H1 (cell line): ENCODE data around the gene KCNQ1. TPM values are rescaled to one million over a fixed set of nuclear protein-coding genes. Genes with fewer than 3 reads are reported as not detected.

ENCODE experiments used
- CTCF ChIA-PET: fragments of 300-600 bp; sonication (Branson Sonifier 250); formaldehyde crosslinking; loops from one replicate; lab custom pipeline; 2021; ENCODE audit not compliant: partially characterized antibody; lab: Charles Lee
- POLR2A ChIA-PET: fragments of 300-600 bp; sonication (Branson Sonifier 250); formaldehyde crosslinking; loops from one replicate; lab custom pipeline; 2021; ENCODE audit warnings: inconsistent platforms; ENCODE audit not compliant: partially characterized antibody; lab: Charles Lee
- DNase-seq, 2 experiments: peaks; one replicate each; pipeline versions ENCODE4 v3.0.0 to v3.0.0-alpha.2; 2010 to 2022; ENCODE audit warnings: low spot score in 2 of 2, low read depth in 1 of 2, mixed read lengths in 1 of 2
- FAIRE-seq: peaks from 2 replicates; lab custom pipeline; 2011; peaks lifted over from hg19 to GRCh38; lab: Jason Lieb, UNC
- H2AFZ ChIP-seq: 2 replicates; pipeline ENCODE4 v1.8.1; 2012; ENCODE audit warnings: low read length, inconsistent platforms
- H2AK5ac ChIP-seq: 2 replicates; pipeline ENCODE4 v1.6.1; 2013; ENCODE audit warnings: low read depth, low read length
- H2BK120ac ChIP-seq: replicated peaks from 2 replicates; pipeline ENCODE3; 2013; ENCODE audit warnings: low read depth, low read length, inconsistent platforms
- H2BK12ac ChIP-seq: 2 replicates; pipeline ENCODE4 v1.6.1; 2013; ENCODE audit warnings: low read depth, low read length
- H2BK15ac ChIP-seq: 2 replicates; pipeline ENCODE4 v1.6.1; 2013; ENCODE audit warnings: low read length
- H2BK20ac ChIP-seq: 2 replicates; pipeline ENCODE4 v1.6.1; 2013; ENCODE audit warnings: low read length
- H2BK5ac ChIP-seq: 2 replicates; pipeline ENCODE4 v1.6.1; 2013; ENCODE audit warnings: low read depth, low read length
- H3K14ac ChIP-seq: 2 replicates; pipeline ENCODE4 v1.6.1; 2013; ENCODE audit warnings: inconsistent platforms; ENCODE audit not compliant: insufficient read length
- H3K18ac ChIP-seq: 2 replicates; pipeline ENCODE4 v1.6.1; 2013; ENCODE audit warnings: low read length; ENCODE audit errors: extremely low read depth
- H3K23ac ChIP-seq: 2 replicates; pipeline ENCODE4 v1.6.1; 2013; ENCODE audit warnings: inconsistent platforms; ENCODE audit not compliant: insufficient read length
- H3K23me2 ChIP-seq: 2 replicates; pipeline ENCODE4 v1.6.1; 2013; ENCODE audit warnings: low read depth, low read length
- H3K27ac ChIP-seq: 2 replicates; pipeline ENCODE4 v1.6.1; 2011; ENCODE audit warnings: low read depth, low read length, inconsistent platforms
- H3K27me3 ChIP-seq, 4 experiments: replicated peaks in 1 of 4; 1 replicate in 1 of 4; 2 replicates in 3 of 4; pipeline versions ENCODE4 v1.6.1 to v1.8.1; 2011 to 2013; ENCODE audit warnings: low read length in 3 of 4, mild to moderate bottlenecking in 3 of 4, inconsistent platforms in 2 of 4, mixed read lengths in 2 of 4, moderate library complexity in 1 of 4; ENCODE audit not compliant: control insufficient read depth in 3 of 4, insufficient read depth in 3 of 4; ENCODE audit errors: extremely low read depth in 1 of 4
- H3K36me3 ChIP-seq, 4 experiments: 2 replicates each; pipeline versions ENCODE4 v1.6.1 to v1.8.1; 2011 to 2013; ENCODE audit warnings: mild to moderate bottlenecking in 4 of 4, low read length in 3 of 4, moderate library complexity in 2 of 4, control low read depth in 1 of 4, inconsistent platforms in 1 of 4; ENCODE audit not compliant: insufficient read depth in 4 of 4, control insufficient read depth in 2 of 4
- H3K4ac ChIP-seq: replicated peaks from 2 replicates; pipeline ENCODE3; 2013; ENCODE audit warnings: low read length, low read depth, mixed read lengths, inconsistent platforms; ENCODE audit not compliant: insufficient read length
- H3K4me1 ChIP-seq, 4 experiments: replicated peaks in 1 of 4; 1 replicate in 1 of 4; 2 replicates in 3 of 4; pipeline versions ENCODE4 v1.6.1 to v1.8.1; 2011 to 2013; ENCODE audit warnings: low read length in 3 of 4, inconsistent platforms in 2 of 4, mixed read lengths in 1 of 4; ENCODE audit not compliant: insufficient read depth in 4 of 4, control insufficient read depth in 3 of 4
- H3K4me2 ChIP-seq, 2 experiments: 2 replicates each; pipeline versions ENCODE4 v1.6.1 to v1.8.1; 2011 to 2013; ENCODE audit warnings: low read depth in 2 of 2, low read length in 2 of 2, control low read depth in 1 of 2, inconsistent platforms in 1 of 2, mild to moderate bottlenecking in 1 of 2; ENCODE audit not compliant: insufficient read depth in 1 of 2
- H3K4me3 ChIP-seq, 4 experiments: fragments of 200-600, 300-600 bp in 1 of 4; sonication (generic), shearing (Covaris generic), sonication (Bioruptor Twin) in 1 of 4; 2 replicates each; pipeline versions ENCODE4 v1.5.1 to v1.8.1; 2011 to 2016; ENCODE audit warnings: low read length in 4 of 4, low read depth in 3 of 4, control low read depth in 2 of 4, inconsistent platforms in 2 of 4, mild to moderate bottlenecking in 2 of 4, mixed read lengths in 1 of 4, moderate library complexity in 1 of 4; ENCODE audit not compliant: insufficient read depth in 2 of 4; ENCODE audit errors: extremely low read depth in 1 of 4
- H3K56ac ChIP-seq: replicated peaks from 2 replicates; pipeline ENCODE3; 2013; ENCODE audit warnings: low read depth, mild to moderate bottlenecking, mixed read lengths, low read length, inconsistent platforms; ENCODE audit not compliant: insufficient read length
- H3K79me1 ChIP-seq: 2 replicates; pipeline ENCODE4 v1.6.1; 2013; ENCODE audit warnings: low read depth, low read length, control low read depth
- H3K79me2 ChIP-seq, 2 experiments: 2 replicates each; pipeline versions ENCODE4 v1.6.1 to v1.8.1; 2012 to 2013; ENCODE audit warnings: low read length in 2 of 2, mild to moderate bottlenecking in 2 of 2, inconsistent platforms in 1 of 2; ENCODE audit not compliant: insufficient read depth in 2 of 2, control insufficient read depth in 1 of 2
- H3K9ac ChIP-seq, 4 experiments: replicated peaks in 1 of 4; 1 replicate in 1 of 4; 2 replicates in 3 of 4; pipeline versions ENCODE4 v1.6.1 to v1.8.1; 2011 to 2013; ENCODE audit warnings: low read depth in 3 of 4, low read length in 3 of 4, control low read depth in 2 of 4, mild to moderate bottlenecking in 2 of 4, moderate library complexity in 2 of 4, inconsistent platforms in 1 of 4; ENCODE audit errors: extremely low read depth in 1 of 4
- H3K9me3 ChIP-seq, 2 experiments: 2 replicates each; pipeline versions ENCODE4 v1.6.1 to v1.8.1; 2012 to 2013; ENCODE audit warnings: mild to moderate bottlenecking in 2 of 2, moderate library complexity in 2 of 2, control low read depth in 1 of 2, inconsistent platforms in 1 of 2, low read depth in 1 of 2, low read length in 1 of 2, mixed read lengths in 1 of 2; ENCODE audit not compliant: insufficient read depth in 2 of 2
- H4K20me1 ChIP-seq, 2 experiments: replicated peaks in 1 of 2; 2 replicates each; pipeline versions ENCODE3 to v1.8.1; 2011 to 2013; ENCODE audit warnings: inconsistent platforms in 2 of 2, low read length in 2 of 2, mild to moderate bottlenecking in 1 of 2; ENCODE audit not compliant: insufficient read depth in 2 of 2, control insufficient read depth in 1 of 2
- H4K5ac ChIP-seq: 2 replicates; pipeline ENCODE4 v1.6.1; 2013; ENCODE audit warnings: low read length, low read depth, mixed read lengths, inconsistent platforms; ENCODE audit not compliant: insufficient read length
- H4K8ac ChIP-seq: 2 replicates; pipeline ENCODE4 v1.8.0; 2013; ENCODE audit warnings: mild to moderate bottlenecking, moderate library complexity, low read length, inconsistent platforms; ENCODE audit not compliant: insufficient read depth; ENCODE audit errors: extremely low read depth
- H4K91ac ChIP-seq: replicated peaks from 2 replicates; pipeline ENCODE3; 2013; ENCODE audit warnings: low read length, mixed read lengths, inconsistent platforms; ENCODE audit not compliant: insufficient read length
- ATF2 ChIP-seq: IDR thresholded peaks from 2 replicates; pipeline ENCODE4 v1.6.1; 2012; ENCODE audit warnings: low read length, inconsistent platforms
- CBX5 ChIP-seq: fragments of 300-800, 300-1000 bp; sonication (generic); IDR thresholded peaks from 2 replicates; pipeline ENCODE4 v1.7.1; 2016; ENCODE audit warnings: antibody characterized with exemption, low read length, low read depth
- CEBPB ChIP-seq: IDR thresholded peaks from 2 replicates; pipeline ENCODE4 v1.6.1; 2012; ENCODE audit warnings: low read depth, low read length
- EGR1 ChIP-seq: IDR thresholded peaks from 2 replicates; pipeline ENCODE4 v1.6.1; 2011; ENCODE audit warnings: low read depth, low read length, borderline replicate concordance
- JUN ChIP-seq: IDR thresholded peaks from 2 replicates; pipeline ENCODE4 v1.6.1; 2011; ENCODE audit warnings: low read depth, mild to moderate bottlenecking, improper control_type of control experiment, low read length
- JUND ChIP-seq: IDR thresholded peaks from 2 replicates; pipeline ENCODE4 v1.6.1; 2011; ENCODE audit warnings: mild to moderate bottlenecking, improper control_type of control experiment, low read length
- POLR2A ChIP-seq, 2 experiments: IDR thresholded peaks; 1 replicate in 1 of 2; 2 replicates in 1 of 2; pipeline ENCODE4 v1.6.1; 2011; ENCODE audit warnings: low read depth in 2 of 2, low read length in 2 of 2, mild to moderate bottlenecking in 2 of 2; ENCODE audit errors: control extremely low read depth in 1 of 2
- SIX5 ChIP-seq: IDR thresholded peaks from 2 replicates; pipeline ENCODE4 v1.6.1; 2011; ENCODE audit warnings: mild to moderate bottlenecking, low read depth, low read length
- TBP ChIP-seq: IDR thresholded peaks from 2 replicates; pipeline ENCODE4 v1.6.1; 2011; ENCODE audit warnings: low read depth, low read length, improper control_type of control experiment
- YY1 ChIP-seq: IDR thresholded peaks from 2 replicates; pipeline ENCODE4 v1.6.1; 2011; ENCODE audit warnings: low read depth, mild to moderate bottlenecking, low read length
- WGBS, 2 experiments: shearing (Covaris generic) in 1 of 2; methylation state at CpG; one replicate each; pipeline versions ENCODE4 v1.1.6 to v1.1.7; 2013 to 2015; ENCODE audit warnings: low lambda C conversion rate in 2 of 2, mixed read lengths in 2 of 2, inconsistent platforms in 1 of 2, low coverage in 1 of 2, missing lambda C conversion rate in 1 of 2; ENCODE audit not compliant: insufficient replicate concordance in 2 of 2, insufficient coverage in 1 of 2, insufficient read length in 1 of 2; ENCODE audit errors: extremely low coverage in 1 of 2, missing lambda C conversion rate in 1 of 2; 5-methylcytosine and 5-hydroxymethylcytosine counted together
- polyA plus RNA-seq, 7 experiments: library from polyadenylated mRNA; depleted of rRNA in 3 of 7; stranded (reverse) in 5 of 7; unstranded in 2 of 7; fragments of >200 nt in 5 of 7; fragments of 200-250 nt in 2 of 7; gene quantifications; 1 replicate in 5 of 7; 2 replicates in 1 of 7; 4 replicates in 1 of 7; pipeline versions ENCODE4 v1.2.1 to v1.2.3, GENCODE V29; 2011 to 2013; ENCODE audit warnings: missing spikeins in 2 of 7, mixed read lengths in 2 of 7
- total RNA-seq: library from RNA; stranded (reverse); fragmentation: NEBNext Ultra II Directional; extraction: Animal tissue kit (Norgen Biotek cat#: 25700); gene quantifications from 2 replicates; pipeline ENCODE4 v1.2.1, GENCODE V29; 2021

The KCNQ1 gene
- total and polyA plus RNA-seq, 2 of the 8 experiments (the other 6 are each of a cell fraction or from before 2014, with no cell fraction given) = 1.9 to 2.0 TPM

GRCh38 chr11:2762031-2762380 is 317.2 kb downstream of the KCNQ1 start:
- TF ChIP-seq EGR1 (no peak), TBP (no peak), POLR2A (IDR thresholded peaks at IDR 0.05; ENCODE audit: control extremely low read depth in 1 of 2, low read depth in 2 of 2, low read length in 2 of 2) (no peak), JUN (no peak), SIX5 (no peak), YY1 (no peak), JUND (no peak), ATF2 (no peak), CBX5 (no peak), CEBPB (no peak)
- TF ChIP-seq, all 59 proteins: peak for 0
- WGBS, 2 experiments = 76% methylated on average over 10 of the region's 10 CpGs; no CpG with 5 or more reads in 1 of the 2 experiments

More at GRCh38 chr11:2762031-2762380, 317.2 kb downstream of the KCNQ1 start:
- Histone ChIP-seq H3K27ac (no peak overlapping the region), H3K18ac (no peak overlapping the region), H3K56ac (no peak overlapping the region), H2AK5ac (no peak overlapping the region), H4K5ac (no peak overlapping the region), H2BK20ac (no peak overlapping the region), H3K9ac (no peak overlapping the region), H3K79me1 (no peaks in the 10 kb centered on the region; the same call in 1 of the 2 replicates), H2BK120ac (no peak overlapping the region), H3K4me2 (no peak overlapping the region), H3K27me3 (peaks cover 0 to 30% (median 17%) of the 10 kb centered on the region in 4 experiments; a peak in 6 of 7 replicates), H2BK5ac (no peak overlapping the region), H2BK15ac (no peak overlapping the region), H3K9me3 (no peaks in the 10 kb centered on the region), H3K23me2 (no peaks in the 10 kb centered on the region), H4K8ac (no peak overlapping the region; the same call in 1 of the 2 replicates), H2AFZ (no peak overlapping the region), H2BK12ac (no peak overlapping the region), H3K36me3 (no peaks in the 10 kb centered on the region), H3K14ac (no peak overlapping the region), H3K4ac (no peak overlapping the region), H4K20me1 (no peaks in the 10 kb centered on the region), H4K91ac (no peak overlapping the region), H3K4me1 (no peaks in the 10 kb centered on the region), H3K23ac (no peak overlapping the region), H3K4me3 (no peak overlapping the region), H3K79me2 (no peaks in the 10 kb centered on the region)
- FAIRE-seq (no peak), DNase-seq (no peak)
- ChIA-PET CTCF (no interaction called here), POLR2A (no interaction called here)
